ENCODE data around the gene SYNPO. TPM values are rescaled to one million over a fixed set of nuclear protein-coding genes. Genes with fewer than 3 reads are reported as not detected.
A peak's percentile ranks its signal among the peaks of the same experiment; 100 is the strongest.

Gene SYNPO
- total RNA-seq, 4 donors from 2014 or later, result 20.4 to 54.0 (median 39.3) TPM

DNA sequence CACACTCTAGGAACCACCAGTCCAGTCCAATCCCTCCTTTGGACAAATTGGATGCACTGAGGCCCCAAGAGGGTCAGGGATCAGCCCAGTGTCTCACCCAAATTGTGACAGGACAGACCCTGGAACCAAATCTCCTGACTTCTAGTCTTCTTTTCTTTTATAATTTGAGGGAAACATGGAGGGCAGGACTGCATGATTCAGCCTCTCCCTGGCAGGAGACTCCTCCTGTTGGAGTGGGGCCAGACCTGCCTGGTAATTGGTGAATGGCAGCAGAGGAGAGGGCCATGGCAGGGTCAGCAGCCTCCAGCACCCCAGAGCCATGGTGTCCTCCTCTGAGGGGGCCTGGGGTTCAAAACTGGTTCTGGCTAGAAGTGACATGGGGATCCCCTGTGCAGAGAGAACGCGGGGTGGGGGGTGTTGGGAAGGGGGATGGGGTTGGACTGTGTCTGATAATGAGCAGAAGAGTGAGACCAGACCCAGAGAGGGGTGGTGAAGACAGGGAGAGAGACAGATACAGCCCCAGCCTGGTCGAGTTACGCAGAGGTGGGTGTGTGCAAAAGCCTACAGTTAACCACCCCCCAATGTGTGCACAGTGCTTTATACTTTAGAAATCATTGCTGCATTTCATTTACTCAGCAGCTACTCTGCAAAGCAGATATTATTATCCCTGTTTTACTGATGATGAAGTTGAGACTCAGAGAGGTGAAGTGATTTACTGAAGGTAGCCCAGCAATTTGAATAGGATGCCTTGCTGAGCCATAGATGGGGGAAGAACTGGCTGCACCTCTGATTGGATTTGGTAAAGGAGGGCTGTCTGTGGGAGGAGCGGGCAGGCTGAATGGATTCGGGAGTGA is 3.8 kb upstream of the SYNPO start:
- intact Hi-C loops (cut with DNase I), result no loop called here
- TF ChIP-seq POLR2AphosphoS5 (IDR thresholded peaks at IDR 0.05) (no peak), POLR2A (IDR thresholded peaks at IDR 0.05; ENCODE audit: low read depth) (no peak), EP300 (IDR thresholded peaks at IDR 0.05) (no peak)
- TF ChIP-seq, protein P1, sequence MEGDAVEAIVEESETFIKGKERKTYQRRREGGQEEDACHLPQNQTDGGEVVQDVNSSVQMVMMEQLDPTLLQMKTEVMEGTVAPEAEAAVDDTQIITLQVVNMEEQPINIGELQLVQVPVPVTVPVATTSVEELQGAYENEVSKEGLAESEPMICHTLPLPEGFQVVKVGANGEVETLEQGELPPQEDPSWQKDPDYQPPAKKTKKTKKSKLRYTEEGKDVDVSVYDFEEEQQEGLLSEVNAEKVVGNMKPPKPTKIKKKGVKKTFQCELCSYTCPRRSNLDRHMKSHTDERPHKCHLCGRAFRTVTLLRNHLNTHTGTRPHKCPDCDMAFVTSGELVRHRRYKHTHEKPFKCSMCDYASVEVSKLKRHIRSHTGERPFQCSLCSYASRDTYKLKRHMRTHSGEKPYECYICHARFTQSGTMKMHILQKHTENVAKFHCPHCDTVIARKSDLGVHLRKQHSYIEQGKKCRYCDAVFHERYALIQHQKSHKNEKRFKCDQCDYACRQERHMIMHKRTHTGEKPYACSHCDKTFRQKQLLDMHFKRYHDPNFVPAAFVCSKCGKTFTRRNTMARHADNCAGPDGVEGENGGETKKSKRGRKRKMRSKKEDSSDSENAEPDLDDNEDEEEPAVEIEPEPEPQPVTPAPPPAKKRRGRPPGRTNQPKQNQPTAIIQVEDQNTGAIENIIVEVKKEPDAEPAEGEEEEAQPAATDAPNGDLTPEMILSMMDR (IDR thresholded peaks at IDR 0.05), result no peak
- H3K36me3 ChIP-seq, result peaks cover 0 to 40% (median 3%) of the 10 kb centered on the region in 4 donors
- no peak overlapping the region for H3K4me3 ChIP-seq
- no peaks in the 10 kb centered on the region for H3K9me3 ChIP-seq
- 84% methylated on average over 6 of the region's 6 CpGs for WGBS
- DNase-seq (ENCODE audit: extremely low spot score), result no peak
- H3K27ac ChIP-seq (replicated peaks in 1 of 4), result peak overlapping the region; percentile 78 to 85 (median 79)
- peaks cover 72 to 87% (median 73%) of the 10 kb centered on the region in 4 donors for H3K4me1 ChIP-seq
- no peaks in the 10 kb centered on the region for H3K27me3 ChIP-seq

DNA sequence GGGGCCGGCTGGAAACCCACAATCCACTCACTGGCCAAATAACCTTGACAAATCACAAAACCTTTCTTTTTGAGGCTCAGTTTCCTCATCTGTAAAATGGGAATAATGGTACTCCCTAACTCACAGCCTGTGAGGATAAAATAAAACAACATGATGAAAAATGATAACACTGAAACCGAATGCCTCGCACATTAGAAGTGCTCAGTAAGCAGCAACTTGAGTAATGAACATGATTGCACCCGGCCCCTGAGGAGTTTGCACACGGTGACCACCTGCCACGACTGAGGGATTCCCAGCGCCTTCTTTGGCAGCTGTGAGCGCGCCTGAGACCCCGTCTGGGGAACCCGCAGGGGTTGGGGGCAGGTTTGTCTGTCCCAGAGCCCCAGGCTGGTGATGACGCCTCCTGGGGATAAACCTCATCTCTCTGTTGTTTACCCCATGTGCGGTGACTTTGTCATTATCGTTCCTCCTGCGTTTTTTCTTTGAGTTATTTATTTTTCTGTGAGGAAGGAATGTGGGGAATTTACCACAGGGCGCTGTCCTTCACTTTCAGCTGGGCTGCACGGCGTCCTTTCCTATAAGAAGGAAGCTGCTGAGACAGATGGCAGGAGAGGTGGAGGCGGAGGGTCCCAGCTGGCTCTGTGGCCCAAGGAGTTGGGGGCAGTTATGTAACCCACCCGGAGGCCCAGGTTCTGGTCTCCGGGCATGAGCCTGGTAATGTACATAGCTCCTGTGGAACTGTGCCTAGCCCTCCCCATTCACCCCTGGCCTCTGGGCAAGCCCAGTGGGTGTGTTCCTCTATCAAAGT is 3.0 kb upstream of the SYNPO start:
- Histone ChIP-seq H3K36me3 (peaks cover 0 to 35% (median 3%) of the 10 kb centered on the region in 4 donors), H3K4me3 (no peak overlapping the region), H3K9me3 (no peaks in the 10 kb centered on the region), H3K4me1 (peaks cover 73 to 87% (median 76%) of the 10 kb centered on the region in 4 donors), H3K27ac (replicated peaks in 1 of 4) (peak overlapping the region; percentile 78 to 85 (median 79)), H3K27me3 (no peaks in the 10 kb centered on the region)
- DNase-seq (ENCODE audit: extremely low spot score), result no peak
- intact Hi-C loops (cut with DNase I), result no loop called here
- 43% methylated on average over 21 of the region's 21 CpGs for WGBS
- no peak for TF ChIP-seq POLR2A (IDR thresholded peaks at IDR 0.05; ENCODE audit: low read depth)
- TF ChIP-seq POLR2AphosphoS5 (IDR thresholded peaks at IDR 0.05), result no peak
- no peak for TF ChIP-seq EP300 (IDR thresholded peaks at IDR 0.05)
- TF ChIP-seq, protein P1 (IDR thresholded peaks at IDR 0.05), result no peak

GRCh38 chr5:150638053-150638444 is 2.4 kb upstream of the SYNPO start:
- TF ChIP-seq, protein P1 (IDR thresholded peaks at IDR 0.05), result no peak
- H3K36me3 ChIP-seq, result peaks cover 0 to 31% (median 3%) of the 10 kb centered on the region in 4 donors
- peak overlapping the region; percentile 78 to 85 (median 79) for H3K27ac ChIP-seq (replicated peaks in 1 of 4)
- peaks cover 76 to 87% (median 79%) of the 10 kb centered on the region in 4 donors for H3K4me1 ChIP-seq
- DNase-seq (ENCODE audit: extremely low spot score), result no peak
- WGBS, result 63% methylated on average over 1 of the region's 1 CpG
- H3K27me3 ChIP-seq, result no peaks in the 10 kb centered on the region
- no peaks in the 10 kb centered on the region for H3K9me3 ChIP-seq
- no peak overlapping the region for H3K4me3 ChIP-seq
- intact Hi-C loops (cut with DNase I), result no loop called here

GRCh38 chr5:150638488-150639376 is 1.7 kb upstream of the SYNPO start:
- Histone ChIP-seq H3K36me3 (peaks cover 0 to 28% (median 3%) of the 10 kb centered on the region in 4 donors), H3K4me1 (peaks cover 80 to 90% (median 85%) of the 10 kb centered on the region in 4 donors), H3K27ac (replicated peaks in 1 of 4) (peak overlapping the region; percentile 78 to 85 (median 79)), H3K9me3 (no peaks in the 10 kb centered on the region), H3K27me3 (no peaks in the 10 kb centered on the region), H3K4me3 (no peak overlapping the region)
- 80% methylated on average over 6 of the region's 6 CpGs for WGBS
- DNase-seq (ENCODE audit: extremely low spot score), result no peak
- intact Hi-C loops (cut with DNase I), result no loop called here
- TF ChIP-seq EP300 (IDR thresholded peaks at IDR 0.05), result no peak
- no peak for TF ChIP-seq POLR2A (IDR thresholded peaks at IDR 0.05; ENCODE audit: low read depth)
- TF ChIP-seq POLR2AphosphoS5 (IDR thresholded peaks at IDR 0.05), result no peak
- TF ChIP-seq, protein P1 (IDR thresholded peaks at IDR 0.05), result no peak
